Measurements from ENCODE around the gene ALDH18A1. TPM values are rescaled to one million over a fixed set of nuclear protein-coding genes. Genes with fewer than 3 reads are reported as not detected.
A peak's percentile ranks its signal among the peaks of the same experiment; 100 is the strongest.

The ALDH18A1 gene
- polyA plus RNA-seq (2011; rRNA removed) (69.9 and 80.1 TPM in 2 replicates), polyA plus RNA-seq (2017; fragmentation: RNase III; extraction: RNeasy Plus Mini Kit Qiagen cat#74134 plus additional on column Dnase treatment) (41.8 to 44.3 TPM (median 43.1 TPM) in 3 replicates), polyA minus RNA-seq (2011; rRNA and poly(A)+ RNA removed) (124 and 130 TPM in 2 replicates)
- polyA plus RNA-seq (2012; cell fraction: cytosol; rRNA removed): 25.1 and 30.2 TPM in 2 replicates
- polyA plus RNA-seq (2012; cell fraction: nucleus; rRNA removed): 79.7 and 83.3 TPM in 2 replicates

GRCh38 chr10:95656291-95657164 lies at the start of gene ALDH18A1:
Gene ALDH18A1, minus strand, starts transcription at chr10:95656711. Its CDS starts 3,334 bp downstream, at chr10:95653377.
- ChIA-PET POLR2A (interaction anchor here (0.6 kb wide), 1 partner anchor 37 kb away, joined by 4 read pairs; the partner anchor contains the start of gene TCTN3), CTCF (interaction anchor here (0.6 to 1.2 kb wide), 4 partner anchors 15 to 714 kb away, joined by 3 to 6 read pairs (median 4); partner anchors contain the start of gene TCTN3)
- TF ChIP-seq PHF8 (IDR thresholded peaks at IDR 0.05; ENCODE audit: borderline replicate concordance, low read depth): 0 out of 2 replicates have a peak, but pooled peaks have one; percentile 43
- TF ChIP-seq ZFP36 (IDR thresholded peaks at IDR 0.05; ENCODE audit: borderline replicate concordance, partially characterized antibody): no peak
- no peak for TF ChIP-seq RNF2 (IDR thresholded peaks at IDR 0.05; ENCODE audit: borderline replicate concordance, low read depth)
- peak; percentile 78 for TF ChIP-seq POLR2A (IDR thresholded peaks at IDR 0.05; ENCODE audit: low read length)
- no peak for TF ChIP-seq POLR2AphosphoS2 (conservative IDR thresholded peaks at IDR 0.05; ENCODE audit: low read length)
- no peak for TF ChIP-seq EP300 (IDR thresholded peaks at IDR 0.05)
- peak; percentile 37 to 59; a peak in 3 of 5 replicates for TF ChIP-seq JUN (IDR thresholded peaks at IDR 0.05)
- TF ChIP-seq ZNF302 (CRISPR knock-in tag; IDR thresholded peaks at IDR 0.05): no peak
- peak; percentile 95 for TF ChIP-seq MAX (IDR thresholded peaks at IDR 0.05)
- TF ChIP-seq ESRRA (IDR thresholded peaks at IDR 0.05; ENCODE audit: borderline replicate concordance, low read length): no peak
- TF ChIP-seq CHD4 (IDR thresholded peaks at IDR 0.05; ENCODE audit: borderline replicate concordance): no peak
- TF ChIP-seq MAFK (IDR thresholded peaks at IDR 0.05; ENCODE audit: partially characterized antibody): no peak
- TF ChIP-seq USF2 (IDR thresholded peaks at IDR 0.05): peak; percentile 64
- peak; percentile 74; the same call in 1 of the 2 replicates for TF ChIP-seq E2F6 (IDR thresholded peaks at IDR 0.05; ENCODE audit: borderline replicate concordance, low read depth)
- TF ChIP-seq TFCP2L1 (CRISPR knock-in tag; IDR thresholded peaks at IDR 0.05): no peak
- TF ChIP-seq BCL3 (IDR thresholded peaks at IDR 0.05): no peak
- no peak for TF ChIP-seq CBX8 (IDR thresholded peaks at IDR 0.05)
- TF ChIP-seq ATOH8 (CRISPR knock-in tag; IDR thresholded peaks at IDR 0.05; ENCODE audit: low read depth): no peak
- TF ChIP-seq BHLHE40 (IDR thresholded peaks at IDR 0.05; ENCODE audit: low read depth, low read length): no peak
- TF ChIP-seq HEYL (CRISPR knock-in tag; IDR thresholded peaks at IDR 0.05): no peak
- peak; percentile 94 for TF ChIP-seq MYC (IDR thresholded peaks at IDR 0.05; ENCODE audit: borderline replicate concordance, low read length)
- TF ChIP-seq RCOR1 (IDR thresholded peaks at IDR 0.05; ENCODE audit: low read depth, low read length): no peak
- peak within 1 kb of the TSS; percentile 91 for H3K4me2 ChIP-seq
- DNase-seq (ENCODE audit: low read depth in 1 of 2, low spot score in 1 of 2) (peak; percentile 87 to 91), FAIRE-seq (no peak), ATAC-seq (peak; percentile 85 to 97)
- WGBS (ENCODE audit: missing lambda C conversion rate): 4% methylated on average over 18 of the region's 83 CpGs
- H3K4me1 ChIP-seq: peaks cover 10% of the 10 kb centered on the region; the same call in 1 of the 3 replicates
- H3K27ac ChIP-seq: peak within 1 kb of the TSS; percentile 86 to 95
- H3K4me3 ChIP-seq: peak within 1 kb of the TSS; percentile 80
- peaks cover 4% of the 10 kb centered on the region; the same call in 1 of the 3 replicates for H3K9me3 ChIP-seq
